HepG2 (cell line): ENCODE data around the gene KHK. TPM values are rescaled to one million over a fixed set of nuclear protein-coding genes. Genes with fewer than 3 reads are reported as not detected.

Experiments used
- GLMP ChIP-seq: sonication (generic); formaldehyde crosslinking; IDR thresholded peaks from 2 replicates; pipeline ENCODE4 v1.9.0; 2021; ENCODE audit warnings: missing genetic modification reagents, mild to moderate bottlenecking, borderline replicate concordance
- NCOA1 ChIP-seq: sonication (generic); formaldehyde crosslinking; IDR thresholded peaks from 2 replicates; pipeline ENCODE4 v1.9.0; 2021; ENCODE audit warnings: missing genetic modification reagents
- NR2C2 ChIP-seq: sonication (generic); formaldehyde crosslinking; IDR thresholded peaks from 2 replicates; pipeline ENCODE4 v1.4.0; 2020; ENCODE audit warnings: missing genetic modification reagents, mild to moderate bottlenecking, moderate library complexity, borderline replicate concordance
- REXO4 ChIP-seq: sonication (generic); formaldehyde crosslinking; IDR thresholded peaks from 2 replicates; pipeline ENCODE4 v1.8.0; 2022; ENCODE audit warnings: missing genetic modification reagents, mild to moderate bottlenecking, borderline replicate concordance
- RFX3 ChIP-seq: IDR thresholded peaks from 2 replicates; pipeline ENCODE4 v1.6.1; 2016; ENCODE audit warnings: missing biosample characterization, missing genetic modification reagents
- SOX6 ChIP-seq, 2 experiments: fragments of 450-650 bp in 1 of 2; sonication (generic) in 1 of 2; formaldehyde crosslinking in 1 of 2; IDR thresholded peaks; 2 replicates each; pipeline versions ENCODE4 v1.4.0 to v1.6.1; 2017 to 2020; ENCODE audit warnings: antibody characterized with exemption in 1 of 2, mild to moderate bottlenecking in 1 of 2, missing genetic modification reagents in 1 of 2
- USF2 ChIP-seq, 2 experiments: sonication (generic) in 1 of 2; formaldehyde crosslinking in 1 of 2; IDR thresholded peaks; 2 replicates each; pipeline versions ENCODE4 v1.5.1 to v1.6.1; 2011 to 2020; ENCODE audit warnings: borderline replicate concordance in 1 of 2, low read depth in 1 of 2, low read length in 1 of 2, mild to moderate bottlenecking in 1 of 2, missing genetic modification reagents in 1 of 2, moderate library complexity in 1 of 2
- ZBTB43 ChIP-seq: sonication (generic); formaldehyde crosslinking; conservative IDR thresholded peaks from 2 replicates; pipeline ENCODE4 v1.4.0; 2020; ENCODE audit warnings: missing genetic modification reagents
- ZNF224 ChIP-seq: sonication (generic); formaldehyde crosslinking; IDR thresholded peaks from 2 replicates; pipeline ENCODE4 v1.5.0; 2020; ENCODE audit warnings: mild to moderate bottlenecking, missing genetic modification reagents
- ZNF292 ChIP-seq: sonication (generic); formaldehyde crosslinking; IDR thresholded peaks from 2 replicates; pipeline ENCODE4 v1.8.1; 2022; ENCODE audit warnings: mild to moderate bottlenecking, low read depth, missing genetic modification reagents, borderline replicate concordance
- ZNF569 ChIP-seq: sonication (generic); formaldehyde crosslinking; IDR thresholded peaks from 2 replicates; pipeline ENCODE4 v1.5.0; 2020; ENCODE audit warnings: mild to moderate bottlenecking, missing genetic modification reagents, moderate library complexity, borderline replicate concordance
- ZNF572 ChIP-seq: sonication (generic); formaldehyde crosslinking; IDR thresholded peaks from 2 replicates; pipeline ENCODE4 v1.5.1; 2020; ENCODE audit warnings: mild to moderate bottlenecking, missing genetic modification reagents
- ZNF740 ChIP-seq: sonication (generic); formaldehyde crosslinking; IDR thresholded peaks from 2 replicates; pipeline ENCODE4 v1.4.0; 2020; ENCODE audit warnings: missing genetic modification reagents
- ZNF782 ChIP-seq: sonication (generic); formaldehyde crosslinking; IDR thresholded peaks from 2 replicates; pipeline ENCODE4 v1.4.0; 2020; ENCODE audit warnings: missing genetic modification reagents, mild to moderate bottlenecking, borderline replicate concordance
- ZNF800 ChIP-seq: sonication (generic); formaldehyde crosslinking; IDR thresholded peaks from 2 replicates; pipeline ENCODE4 v1.4.0; 2020; ENCODE audit warnings: missing genetic modification reagents
- ZNF816 ChIP-seq: sonication (generic); formaldehyde crosslinking; IDR thresholded peaks from 2 replicates; pipeline ENCODE4 v1.8.0; 2022; ENCODE audit warnings: missing genetic modification reagents, mild to moderate bottlenecking, borderline replicate concordance
- polyA plus RNA-seq, 8 experiments: library from polyadenylated mRNA; depleted of rRNA in 3 of 8; stranded (reverse) in 7 of 8; unstranded in 1 of 8; fragments of >200 nt; fragmentation: Illumina TruSeq in 4 of 8; extraction: Trizol in 4 of 8; gene quantifications; 2 replicates each; pipeline versions ENCODE4 v1.2.1 to v1.2.3, GENCODE V29; 2011 to 2016; ENCODE audit warnings: low read depth in 4 of 8, missing spikeins in 1 of 8, mixed read lengths in 1 of 8; ENCODE audit not compliant: insufficient read depth in 1 of 8
- total RNA-seq, 5 experiments: library from RNA; depleted of rRNA; stranded (reverse); fragments of >200 nt; fragmentation: Illumina TruSeq; extraction: Trizol; gene quantifications; 2 replicates each; pipeline ENCODE4 v1.2.3, GENCODE V29; 2016; ENCODE audit warnings: low read depth in 1 of 5

KHK gene
- total and polyA plus RNA-seq, 2 of the 13 experiments (the other 11 are each of a cell fraction or from before 2014, with no cell fraction given), result 40.9 to 99.2 TPM

- TF ChIP-seq GLMP (CRISPR knock-in tag) (no peak), RFX3 (CRISPR knock-in tag) (no peak), NR2C2 (CRISPR knock-in tag) (no peak), ZNF800 (no peak), ZNF292 (CRISPR knock-in tag) (no peak), NCOA1 (CRISPR knock-in tag) (no peak), ZNF569 (CRISPR knock-in tag) (no peak), SOX6 (IDR thresholded peaks at IDR 0.05) (no peak), SOX6 (CRISPR knock-in tag; IDR thresholded peaks at IDR 0.05) (peak; percentile 8; the same call in 1 of the 2 replicates), ZNF224 (CRISPR knock-in tag) (0 out of 2 replicates have a peak, but pooled peaks have one; percentile 82), USF2 (IDR thresholded peaks at IDR 0.05; ENCODE audit: low read depth, low read length) (no peak), USF2 (CRISPR knock-in tag; IDR thresholded peaks at IDR 0.05; ENCODE audit: borderline replicate concordance) (no peak), ZBTB43 (CRISPR knock-in tag) (no peak), ZNF740 (CRISPR knock-in tag) (no peak), ZNF782 (CRISPR knock-in tag) (no peak), ZNF816 (CRISPR knock-in tag) (peak; percentile 2; the same call in 1 of the 2 replicates), REXO4 (no peak), ZNF572 (CRISPR knock-in tag) (peak; percentile 86; the same call in 1 of the 2 replicates)
Observed at GRCh38 chr2:27070653-27071276, 15.8 kb upstream of the KHK start (continued).
